GM19025 (cell line): ENCODE results near the gene C19orf38.

Experiments used
- ATAC-seq: cut with Tn5 transposase; IDR thresholded peaks from one replicate; pipeline ENCODE4 v1.9.1; 2021; ENCODE audit warnings: mild to moderate bottlenecking, low read depth, moderate library complexity; ENCODE audit not compliant: unreplicated experiment

The C19orf38 gene

DNA sequence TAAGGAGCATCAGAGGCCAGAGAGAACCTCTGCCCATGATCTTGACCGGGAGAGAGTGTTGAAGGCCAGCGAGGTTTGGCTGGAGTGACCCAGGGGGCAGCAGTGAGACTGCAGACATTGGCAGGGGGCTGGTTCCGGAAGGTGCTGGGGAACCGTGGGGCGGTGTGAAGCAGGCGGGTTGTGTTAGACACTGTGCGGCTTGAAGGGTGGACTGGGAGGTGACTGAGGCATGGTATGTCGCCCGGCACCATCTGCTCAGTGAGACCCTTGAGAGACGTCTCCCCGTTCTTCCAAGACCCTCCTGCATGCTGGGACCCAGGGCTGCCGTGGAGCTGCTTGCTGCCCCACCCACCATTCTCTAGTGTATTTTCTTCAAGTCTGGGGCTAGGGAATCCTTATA lies 47.7 kb downstream of the C19orf38 start:
- no peak for ATAC-seq

- ATAC-seq: no peak
Measured at GRCh38 chr19:10896851-10897526, 48.8 kb downstream of the C19orf38 start.

DNA sequence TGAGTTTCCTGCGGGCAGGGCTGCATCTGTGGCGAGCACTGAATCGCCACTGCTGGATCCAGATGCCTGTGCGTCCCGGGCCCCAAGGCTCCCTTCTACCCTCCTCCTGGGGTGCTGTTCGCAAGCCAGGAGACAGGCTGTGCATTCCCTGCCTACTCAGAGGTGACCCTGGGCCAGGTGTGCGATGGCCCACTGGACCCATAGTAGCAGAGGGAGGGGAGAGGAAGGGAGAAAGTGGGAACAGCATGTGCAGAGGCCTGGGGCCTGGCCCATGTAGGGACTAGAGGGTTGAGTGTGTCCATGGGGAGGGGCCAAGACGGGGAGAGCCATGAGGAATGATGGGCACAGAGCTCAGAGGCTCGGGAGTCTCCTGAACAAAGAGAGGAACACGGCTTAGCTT lies 50.4 kb downstream of the C19orf38 start:
- no peak for ATAC-seq

GRCh38 chr19:10899151-10899653 lies 51.0 kb downstream of the C19orf38 start:
- no peak for ATAC-seq

- no peak for ATAC-seq
Measured at GRCh38 chr19:10907925-10908324, 59.7 kb downstream of the C19orf38 start.

GRCh38 chr19:10908380-10908960 lies 60.3 kb downstream of the C19orf38 start:
- no peak for ATAC-seq

DNA sequence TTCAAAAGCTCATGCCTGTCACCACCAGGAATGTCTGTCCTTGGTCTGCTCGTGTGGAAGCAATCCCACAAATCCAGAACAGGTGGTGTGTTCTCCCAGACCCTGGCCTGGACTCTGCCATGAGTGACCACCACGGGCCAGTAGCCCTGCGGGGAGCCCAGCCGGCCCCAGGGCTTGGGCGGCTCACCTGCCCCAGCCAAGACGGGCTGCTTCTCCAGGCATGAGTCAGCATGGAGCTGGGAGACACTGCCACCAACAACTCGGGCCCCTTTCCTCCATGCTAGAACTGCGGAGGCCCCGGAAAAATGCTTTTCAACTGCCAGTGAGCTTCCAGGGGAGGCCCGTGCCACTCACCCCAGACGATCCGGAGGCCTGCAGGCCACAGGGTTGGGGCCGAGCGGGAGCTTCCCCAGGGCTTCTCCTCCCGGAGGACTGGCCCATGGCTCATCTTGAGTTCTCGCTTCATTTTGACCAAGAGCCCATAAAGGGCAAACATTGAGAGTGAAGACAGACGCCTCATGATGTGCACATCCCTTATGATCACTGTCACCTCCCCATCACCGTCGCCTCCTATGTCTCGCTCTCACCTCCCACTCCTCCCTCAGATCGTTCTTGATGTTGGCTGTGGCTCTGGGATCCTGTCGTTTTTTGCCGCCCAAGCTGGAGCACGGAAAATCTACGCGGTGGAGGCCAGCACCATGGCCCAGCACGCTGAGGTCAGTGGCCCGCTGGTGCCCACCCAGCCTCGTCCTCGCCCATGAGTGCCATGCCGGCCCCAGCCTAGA lies 63.6 kb downstream of the C19orf38 start:
- no peak for ATAC-seq

- no peak for ATAC-seq
Measured at GRCh38 chr19:10912619-10913018, 64.4 kb downstream of the C19orf38 start.

DNA sequence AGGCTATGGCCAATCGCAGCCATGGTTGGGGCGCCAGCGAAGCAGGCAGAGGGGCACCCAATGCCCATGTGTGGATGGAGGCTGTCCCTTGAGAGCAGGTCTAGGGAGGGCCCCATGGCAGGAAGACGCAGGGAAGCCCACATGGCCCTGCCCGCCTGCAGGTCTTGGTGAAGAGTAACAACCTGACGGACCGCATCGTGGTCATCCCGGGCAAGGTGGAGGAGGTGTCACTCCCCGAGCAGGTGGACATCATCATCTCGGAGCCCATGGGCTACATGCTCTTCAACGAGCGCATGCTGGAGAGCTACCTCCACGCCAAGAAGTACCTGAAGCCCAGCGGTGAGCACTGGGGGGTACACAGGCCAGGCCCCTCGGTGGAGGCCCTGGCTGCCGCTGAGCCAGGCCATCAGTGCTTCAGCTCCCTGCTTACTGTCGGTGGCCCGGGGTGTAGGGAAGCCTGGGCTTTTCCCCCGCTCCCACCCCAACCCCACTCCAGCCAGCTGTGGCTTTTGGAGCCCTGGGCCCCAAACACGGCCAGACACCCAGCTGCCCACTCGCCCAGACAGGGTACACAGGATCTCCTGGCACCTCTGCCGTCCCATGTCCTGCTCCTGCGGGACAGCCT lies 65.6 kb downstream of the C19orf38 start:
- ATAC-seq: no peak

- ATAC-seq: no peak
Measured at GRCh38 chr19:10915130-10916091, 67.2 kb downstream of the C19orf38 start.

DNA sequence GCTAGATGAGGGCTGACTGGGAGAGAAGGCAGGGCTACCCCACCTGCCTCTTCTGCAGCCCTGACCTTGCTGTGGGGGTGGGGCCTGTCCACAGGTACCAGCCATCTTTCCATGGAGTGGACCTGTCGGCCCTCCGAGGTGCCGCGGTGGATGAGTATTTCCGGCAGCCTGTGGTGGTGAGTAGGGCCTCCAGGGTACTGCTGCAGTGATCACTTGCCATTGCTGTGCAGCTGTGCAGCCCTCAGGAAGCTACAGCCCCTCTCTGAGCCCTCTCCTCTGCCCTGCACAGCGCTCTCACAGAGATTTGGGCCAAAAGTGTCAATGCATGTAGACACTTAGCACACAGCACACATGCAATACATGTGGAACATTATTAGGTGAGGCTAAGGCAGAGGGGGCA lies 68.4 kb downstream of the C19orf38 start:
- no peak for ATAC-seq

GRCh38 chr19:10918359-10918758 lies 70.1 kb downstream of the C19orf38 start:
- no peak for ATAC-seq
